Kidney (tissue), 14 donors: ENCODE results near the gene C8G. TPM values are rescaled to one million over a fixed set of nuclear protein-coding genes. Genes with fewer than 3 reads are reported as not detected.

Experiments used
- DNase-seq, 5 donors: peaks; one replicate each; pipeline ENCODE4 v3.0.0-alpha.2; 2013 to 2020
- FAIRE-seq: peaks from 2 replicates; lab custom pipeline; 2012; peaks lifted over from hg19 to GRCh38; lab: Jason Lieb, UNC
- H3K27ac ChIP-seq, 2 donors: one replicate each; pipeline ENCODE4 v1.7.0; 2013; ENCODE audit warnings: low read depth in 2 of 2, low read length in 2 of 2, inconsistent platforms in 1 of 2
- H3K27me3 ChIP-seq: one replicate; pipeline ENCODE4 v1.7.1; 2013; ENCODE audit warnings: low read length, inconsistent platforms; ENCODE audit not compliant: control insufficient read depth, insufficient read depth
- H3K36me3 ChIP-seq, 3 donors: one replicate each; pipeline versions ENCODE4 v1.7.0 to v1.7.1; 2013; ENCODE audit warnings: low read length in 3 of 3, control low read depth in 1 of 3, inconsistent platforms in 1 of 3; ENCODE audit not compliant: insufficient read depth in 3 of 3, control insufficient read depth in 2 of 3
- H3K4me1 ChIP-seq, 3 donors: one replicate each; pipeline versions ENCODE4 v1.7.0 to v1.7.1; 2013; ENCODE audit warnings: low read length in 3 of 3, inconsistent platforms in 1 of 3, low read depth in 1 of 3; ENCODE audit not compliant: control insufficient read depth in 2 of 3, insufficient read depth in 2 of 3
- H3K4me3 ChIP-seq, 3 donors: one replicate each; pipeline versions ENCODE4 v1.7.0 to v1.8.1; 2013; ENCODE audit warnings: low read length in 3 of 3, control low read depth in 1 of 3, inconsistent platforms in 1 of 3
- H3K9ac ChIP-seq, 3 donors: one replicate each; pipeline versions ENCODE4 v1.7.0 to v1.7.1; 2013; ENCODE audit warnings: low read length in 3 of 3, control low read depth in 1 of 3, inconsistent platforms in 1 of 3
- H3K9me3 ChIP-seq, 3 donors: one replicate each; pipeline versions ENCODE4 v1.7.0 to v1.7.1; 2013; ENCODE audit warnings: low read length in 3 of 3, control low read depth in 1 of 3, inconsistent platforms in 1 of 3; ENCODE audit not compliant: control insufficient read depth in 2 of 3, insufficient read depth in 1 of 3
- intact Hi-C: fragments of 100-400 bp; cut with DNase I; formaldehyde crosslinking; loops from one replicate; pipeline ENCODE4 v1.11.1; 2022
- polyA plus RNA-seq: library from polyadenylated mRNA; stranded (reverse); fragments of 350-450 nt; fragmentation: Illumina TruSeq; extraction: RNeasy Lipid Tissue Mini Kit (QIAGEN cat#74804); gene quantifications from one replicate; pipeline ENCODE4 v1.2.3, GENCODE V29; 2014; ENCODE audit warnings: low read depth, low replicate concordance; ENCODE audit not compliant: insufficient read depth
- total RNA-seq: library from RNA; stranded (reverse); fragmentation: NEBNext Ultra II Directional; extraction: Animal tissue kit (Norgen Biotek cat#: 25700); gene quantifications from one replicate; pipeline ENCODE4 v1.2.1, GENCODE V29; 2021
- TF ChIP-seq, protein P1 (sequence below): IDR thresholded peaks from 3 replicates; pipeline ENCODE4 v1.5.1; 2012; ENCODE audit warnings: mild to moderate bottlenecking, moderate library complexity, borderline replicate concordance; ENCODE audit not compliant: insufficient read depth; ENCODE audit errors: extremely low read depth
- donor health status: control.
- donor health status: control.
- donor health status: control.
- donor health status: control.
- donor health status: control.
- donor health status: DM: yes; HTN: yes; CAD: no.
- donor health status: Normal renal cell carcinoma (clear cell type).

The C8G gene
- total and polyA plus RNA-seq, 2 donors from 2014 or later: 1.9 to 2.1 TPM

DNA sequence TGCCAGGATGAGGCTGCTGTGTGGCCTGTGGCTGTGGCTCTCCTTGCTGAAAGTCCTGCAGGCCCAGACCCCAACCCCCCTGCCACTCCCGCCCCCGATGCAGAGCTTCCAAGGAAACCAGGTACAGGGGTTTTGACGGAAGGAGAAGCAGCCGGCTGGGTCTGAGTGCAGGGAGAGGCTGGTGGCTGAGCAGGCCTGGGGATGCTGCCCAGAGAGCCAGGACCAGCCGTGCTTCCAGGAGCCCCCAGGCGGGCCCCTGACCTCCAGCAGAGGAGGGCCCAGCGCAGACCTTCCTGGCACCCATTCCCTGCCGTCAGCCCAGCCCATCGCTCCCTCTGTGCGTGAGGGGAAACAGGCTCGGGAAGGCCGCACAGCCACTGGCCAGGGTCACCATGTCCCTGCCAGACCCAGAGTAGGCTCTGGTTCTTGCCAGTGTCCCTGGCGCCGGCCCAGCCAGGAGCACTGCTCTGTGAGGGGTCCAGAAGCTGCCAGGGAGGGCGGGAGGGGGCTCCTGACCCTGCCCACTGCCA, 7.3 kb downstream of the C8G start:
- H3K27ac ChIP-seq: no peak overlapping the region

DNA sequence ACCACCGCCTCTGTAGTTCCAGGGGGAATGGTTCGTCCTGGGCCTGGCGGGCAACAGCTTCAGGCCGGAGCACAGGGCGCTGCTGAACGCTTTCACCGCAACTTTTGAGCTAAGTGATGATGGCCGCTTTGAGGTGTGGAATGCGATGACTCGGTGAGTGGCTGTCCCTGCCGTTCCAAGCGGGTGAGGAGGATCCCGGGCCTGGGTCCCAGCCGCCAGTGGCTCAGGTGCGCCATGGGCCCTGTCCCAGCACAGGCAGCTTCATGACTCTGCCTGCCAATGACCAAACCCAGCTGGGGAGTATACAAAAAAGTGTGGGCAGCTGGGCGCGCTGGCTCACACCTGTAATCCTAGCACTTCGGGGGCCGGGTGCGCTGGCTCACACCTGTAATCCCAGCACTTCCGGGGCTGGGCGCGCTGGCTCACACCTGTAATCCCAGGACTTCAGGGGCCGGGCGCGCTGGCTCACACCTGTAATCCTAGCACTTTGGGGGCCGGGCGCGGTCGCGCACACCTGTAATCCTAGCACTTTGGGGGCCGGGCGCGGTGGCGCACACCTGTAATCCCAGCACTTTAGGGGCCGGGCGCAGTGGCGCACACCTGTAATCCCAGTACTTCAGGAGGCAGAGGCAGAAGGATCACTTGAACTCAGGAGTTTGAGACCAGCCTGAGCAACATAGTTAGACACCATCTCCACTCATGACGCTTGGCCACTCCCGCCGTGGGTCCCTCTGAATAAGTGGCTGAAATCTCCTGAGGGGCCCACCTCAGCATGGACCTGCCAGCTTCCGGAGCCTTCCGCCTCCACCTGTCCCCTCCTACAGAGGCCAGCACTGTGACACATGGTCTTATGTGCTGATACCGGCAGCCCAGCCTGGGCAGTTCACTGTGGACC, 8.1 kb downstream of the C8G start:
- FAIRE-seq: no peak
- no peak overlapping the region for H3K9ac ChIP-seq
- H3K27ac ChIP-seq: no peak overlapping the region
- H3K9me3 ChIP-seq: no peaks in the 10 kb centered on the region
- H3K4me3 ChIP-seq: no peak overlapping the region
- peaks cover 0 to 10% (median 5%) of the 10 kb centered on the region in 3 donors for H3K4me1 ChIP-seq
- no peaks in the 10 kb centered on the region for H3K36me3 ChIP-seq
- TF ChIP-seq, protein P1, sequence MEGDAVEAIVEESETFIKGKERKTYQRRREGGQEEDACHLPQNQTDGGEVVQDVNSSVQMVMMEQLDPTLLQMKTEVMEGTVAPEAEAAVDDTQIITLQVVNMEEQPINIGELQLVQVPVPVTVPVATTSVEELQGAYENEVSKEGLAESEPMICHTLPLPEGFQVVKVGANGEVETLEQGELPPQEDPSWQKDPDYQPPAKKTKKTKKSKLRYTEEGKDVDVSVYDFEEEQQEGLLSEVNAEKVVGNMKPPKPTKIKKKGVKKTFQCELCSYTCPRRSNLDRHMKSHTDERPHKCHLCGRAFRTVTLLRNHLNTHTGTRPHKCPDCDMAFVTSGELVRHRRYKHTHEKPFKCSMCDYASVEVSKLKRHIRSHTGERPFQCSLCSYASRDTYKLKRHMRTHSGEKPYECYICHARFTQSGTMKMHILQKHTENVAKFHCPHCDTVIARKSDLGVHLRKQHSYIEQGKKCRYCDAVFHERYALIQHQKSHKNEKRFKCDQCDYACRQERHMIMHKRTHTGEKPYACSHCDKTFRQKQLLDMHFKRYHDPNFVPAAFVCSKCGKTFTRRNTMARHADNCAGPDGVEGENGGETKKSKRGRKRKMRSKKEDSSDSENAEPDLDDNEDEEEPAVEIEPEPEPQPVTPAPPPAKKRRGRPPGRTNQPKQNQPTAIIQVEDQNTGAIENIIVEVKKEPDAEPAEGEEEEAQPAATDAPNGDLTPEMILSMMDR: no peak
- intact Hi-C loops: loop anchor here (10.0 kb wide), 1 partner anchor 72 kb away; the partner anchor contains the start of gene ABCA2
- DNase-seq: peak in 3 of 5 donors; percentile 38 to 69 (median 56)
- H3K27me3 ChIP-seq: no peaks in the 10 kb centered on the region

More for the DNA sequence above, 7.3 kb downstream of the C8G start:
- Histone ChIP-seq H3K4me1 (peaks cover 0 to 14% (median 9%) of the 10 kb centered on the region in 3 donors), H3K36me3 (no peaks in the 10 kb centered on the region), H3K27me3 (no peaks in the 10 kb centered on the region), H3K9me3 (no peaks in the 10 kb centered on the region), H3K9ac (no peak overlapping the region), H3K4me3 (no peak overlapping the region)
- intact Hi-C loops: loop anchor here (10.0 kb wide), 1 partner anchor 72 kb away; the partner anchor contains the start of gene ABCA2
- TF ChIP-seq, protein P1: no peak
- peak in 2 of 5 donors; percentile 39 to 77 for DNase-seq
- no peak for FAIRE-seq

DNA sequence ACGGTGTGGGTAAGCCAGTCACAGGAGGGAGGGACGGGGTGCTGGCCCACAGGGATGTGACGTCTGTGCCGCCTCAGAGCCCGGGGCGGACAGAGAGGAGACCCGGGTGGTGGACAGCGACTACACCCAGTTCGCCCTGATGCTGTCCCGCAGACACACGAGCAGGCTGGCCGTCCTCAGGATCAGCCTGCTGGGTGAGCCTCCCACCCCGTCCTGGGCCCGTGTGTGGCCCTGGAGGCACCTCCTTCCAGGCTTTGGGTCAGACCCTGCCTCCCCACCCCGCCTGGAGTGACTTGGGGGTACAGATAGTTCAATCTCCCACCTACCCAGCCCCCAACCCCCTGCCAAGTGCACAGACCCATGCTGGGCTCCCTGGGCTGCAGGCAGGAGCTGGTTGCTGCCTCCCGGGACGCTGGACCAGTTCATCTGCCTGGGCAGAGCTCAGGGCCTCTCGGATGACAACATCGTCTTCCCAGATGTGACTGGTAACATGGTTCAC, 8.8 kb downstream of the C8G start:
- no peaks in the 10 kb centered on the region for H3K9me3 ChIP-seq
- TF ChIP-seq, protein P1: no peak
- peaks cover 0 to 8% (median 4%) of the 10 kb centered on the region in 3 donors for H3K4me1 ChIP-seq
- intact Hi-C loops: loop anchor here (10.0 kb wide), 1 partner anchor 71 kb away; the partner anchor contains the start of gene ABCA2
- no peaks in the 10 kb centered on the region for H3K36me3 ChIP-seq
- H3K4me3 ChIP-seq: no peak overlapping the region
- no peaks in the 10 kb centered on the region for H3K27me3 ChIP-seq
- FAIRE-seq (no peak), DNase-seq (peak in 2 of 5 donors; percentile 50 to 74)
- no peak overlapping the region for H3K9ac ChIP-seq
- no peak overlapping the region for H3K27ac ChIP-seq
